OCI-LY7 (cell line): ENCODE data around the gene GSDME. TPM values are rescaled to one million over a fixed set of nuclear protein-coding genes. Genes with fewer than 3 reads are reported as not detected.
A peak's percentile ranks its signal among the peaks of the same experiment; 100 is the strongest.

Source experiments
- BruUV-seq: library from RNA; stranded (reverse); fragments of 400-500 nt; replicated peaks from 2 replicates; lab custom pipeline; 2021; lab: Mats Ljungman, UMichigan
- CTCF ChIA-PET: fragments of 300-600 bp; sonication (Branson Sonifier 250); formaldehyde crosslinking; loops from one replicate; lab custom pipeline; 2022; ENCODE audit warnings: antibody characterized with exemption; ENCODE audit not compliant: unreplicated experiment; lab: Charles Lee
- POLR2A ChIA-PET: fragments of 300-600 bp; sonication (Branson Sonifier 250); formaldehyde crosslinking; loops from one replicate; lab custom pipeline; 2022; ENCODE audit warnings: antibody characterized with exemption; lab: Charles Lee
- DNase-seq: peaks from one replicate; pipeline ENCODE4 v3.0.0-alpha.2; 2015; ENCODE audit warnings: low spot score
- H2AFZ ChIP-seq: fragments of 200-600 bp; sonication (generic), shearing (Covaris generic); 2 replicates; pipeline ENCODE4 v1.6.1; 2014; ENCODE audit warnings: mild to moderate bottlenecking, antibody characterized with exemption, low read length, moderate library complexity
- H3K27ac ChIP-seq: fragments of 200-600 bp; sonication (generic); 2 replicates; pipeline ENCODE4 v1.5.1; 2014; ENCODE audit warnings: mixed run types, low read depth, mild to moderate bottlenecking, moderate library complexity, low read length, inconsistent platforms; ENCODE audit not compliant: poor library complexity, severe bottlenecking
- H3K36me3 ChIP-seq: fragments of 200-600 bp; sonication (generic); 2 replicates; pipeline ENCODE4 v1.6.1; 2014; ENCODE audit warnings: mild to moderate bottlenecking, antibody characterized with exemption, low read length, moderate library complexity, mixed read lengths; ENCODE audit not compliant: insufficient read depth
- H3K4me1 ChIP-seq: fragments of 200-600 bp; sonication (generic); 2 replicates; pipeline ENCODE4 v1.5.1; 2014; ENCODE audit warnings: mild to moderate bottlenecking, low read length; ENCODE audit not compliant: insufficient read depth, poor library complexity, severe bottlenecking
- H3K4me2 ChIP-seq: fragments of 200-600 bp; sonication (generic); 2 replicates; pipeline ENCODE4 v1.6.1; 2014; ENCODE audit warnings: mild to moderate bottlenecking, low read length
- H3K4me3 ChIP-seq: fragments of 200-600 bp; sonication (generic); 2 replicates; pipeline ENCODE4 v1.5.1; 2014; ENCODE audit warnings: mild to moderate bottlenecking, low read depth, low read length; ENCODE audit not compliant: poor library complexity, severe bottlenecking
- H3K79me2 ChIP-seq: fragments of 200-600 bp; sonication (generic); 2 replicates; pipeline ENCODE4 v1.6.1; 2016; ENCODE audit warnings: low read depth, mild to moderate bottlenecking, low read length, moderate library complexity, mixed read lengths; ENCODE audit not compliant: insufficient read depth
- H3K9me2 ChIP-seq: fragments of 200-600 bp; sonication (generic); 2 replicates; pipeline ENCODE4 v1.6.1; 2016; ENCODE audit warnings: mild to moderate bottlenecking, low read length, mixed read lengths; ENCODE audit not compliant: insufficient read depth
- H3K9me3 ChIP-seq: fragments of 200-600 bp; sonication (generic); 2 replicates; pipeline ENCODE4 v1.6.1; 2014; ENCODE audit warnings: mild to moderate bottlenecking, mixed run types, low read length, mixed read lengths
- H4K20me1 ChIP-seq: fragments of 200-600 bp; sonication (generic); 2 replicates; pipeline ENCODE4 v1.6.1; 2014; ENCODE audit warnings: mild to moderate bottlenecking, antibody characterized with exemption, low read length, moderate library complexity, mixed read lengths; ENCODE audit not compliant: insufficient read depth
- CTCF ChIP-seq: fragments of 200-600 bp; sonication (generic); conservative IDR thresholded peaks from 2 replicates; pipeline ENCODE4 v1.5.1; 2014; ENCODE audit warnings: mild to moderate bottlenecking, antibody characterized with exemption, low read length, moderate library complexity, mixed read lengths
- EZH2phosphoT487 ChIP-seq: fragments of 200-600 bp; sonication (generic); IDR thresholded peaks from 2 replicates; pipeline ENCODE4 v1.6.1; 2018; ENCODE audit warnings: low read depth, borderline replicate concordance, mild to moderate bottlenecking, mixed run types, antibody characterized with exemption, low read length, moderate library complexity, mixed read lengths
- intact Hi-C: fragments of 100-400 bp; cut with micrococcal nuclease; formaldehyde crosslinking; loops from one replicate; pipeline ENCODE4 v1.10.0; 2022; ENCODE audit not compliant: unreplicated experiment
- total RNA-seq, 2 experiments: library from RNA; depleted of rRNA in 1 of 2; stranded (reverse); fragments of >200 nt in 1 of 2; shearing (Covaris generic) in 1 of 2; gene quantifications; 2 replicates each; pipeline ENCODE4 v1.2.3, GENCODE V29; 2014 to 2022

GSDME gene
- total RNA-seq, 2 experiments from 2014 or later, result 33.0 to 41.7 TPM

GRCh38 chr7:24716480-24717246 lies 40.6 kb downstream of the GSDME start:
- peaks cover 83% of the 10 kb centered on the region for H3K4me1 ChIP-seq
- H3K36me3 ChIP-seq, result no peaks in the 10 kb centered on the region
- no TSS peak for BruUV-seq
- H3K27ac ChIP-seq, result peak overlapping the region; percentile 93
- no peak overlapping the region for H2AFZ ChIP-seq
- intact Hi-C loops, result loop anchor here (5.0 kb wide), 7 partner anchors 76 to 1119 kb away; partner anchors contain the start of genes CCDC126 and OSBPL3
- H3K4me2 ChIP-seq, result peak overlapping the region; percentile 80
- ChIA-PET CTCF (interaction anchor here (1.0 kb wide), 1 partner anchor 263 kb away, joined by 3 read pairs; the partner anchor contains the start of gene OSBPL3), POLR2A (interaction anchor here (0.6 to 1.4 kb wide), 3 partner anchors 10 to 1616 kb away, joined by 3 to 5 read pairs (median 4); no protein-coding TSS in a partner anchor)
- H3K9me3 ChIP-seq, result peaks cover 5% of the 10 kb centered on the region; the same call in 1 of the 2 replicates
- no peak overlapping the region for H3K4me3 ChIP-seq
- no peaks in the 10 kb centered on the region for H3K79me2 ChIP-seq
- no peaks in the 10 kb centered on the region for H4K20me1 ChIP-seq
- TF ChIP-seq EZH2phosphoT487 (no peak), CTCF (no peak)
- no peak for DNase-seq
- no peaks in the 10 kb centered on the region for H3K9me2 ChIP-seq

- no peaks in the 10 kb centered on the region for H3K79me2 ChIP-seq
- no peak overlapping the region for H2AFZ ChIP-seq
- intact Hi-C loops, result loop anchor here (5.0 kb wide), 7 partner anchors 76 to 1119 kb away; partner anchors contain the start of genes CCDC126 and OSBPL3
- H4K20me1 ChIP-seq, result no peaks in the 10 kb centered on the region
- TF ChIP-seq CTCF (peak; percentile 69), EZH2phosphoT487 (no peak)
- peak overlapping the region; percentile 93 for H3K27ac ChIP-seq
- POLR2A ChIA-PET, result interaction anchor here (0.6 to 1.9 kb wide), 5 partner anchors 18 to 1616 kb away, joined by 3 to 6 read pairs (median 4); no protein-coding TSS in a partner anchor
- CTCF ChIA-PET, result interaction anchor here (0.5 to 1.0 kb wide), 4 partner anchors 142 to 819 kb away, joined by 3 to 6 read pairs (median 3); partner anchors contain the start of gene OSBPL3
- peak overlapping the region; percentile 80 for H3K4me2 ChIP-seq
- H3K9me2 ChIP-seq, result no peaks in the 10 kb centered on the region
- H3K4me1 ChIP-seq, result peaks cover 75% of the 10 kb centered on the region
- H3K4me3 ChIP-seq, result peak overlapping the region; percentile 53
- peak; percentile 90 for DNase-seq
- peaks cover 5% of the 10 kb centered on the region; the same call in 1 of the 2 replicates for H3K9me3 ChIP-seq
- H3K36me3 ChIP-seq, result no peaks in the 10 kb centered on the region
- TSS peak; percentile 84 for BruUV-seq
These were observed 41.4 kb downstream of the GSDME start for GRCh38 chr7:24715661-24716479.
